H1 (cell line): ENCODE measurements around the gene KCNQ2. TPM values are rescaled to one million over a fixed set of nuclear protein-coding genes. Genes with fewer than 3 reads are reported as not detected.

ENCODE experiments used
- CTCF ChIA-PET: fragments of 300-600 bp; sonication (Branson Sonifier 250); formaldehyde crosslinking; loops from one replicate; lab custom pipeline; 2021; ENCODE audit not compliant: partially characterized antibody; lab: Charles Lee
- POLR2A ChIA-PET: fragments of 300-600 bp; sonication (Branson Sonifier 250); formaldehyde crosslinking; loops from one replicate; lab custom pipeline; 2021; ENCODE audit warnings: inconsistent platforms; ENCODE audit not compliant: partially characterized antibody; lab: Charles Lee
- DNase-seq, 2 experiments: peaks; one replicate each; pipeline versions ENCODE4 v3.0.0 to v3.0.0-alpha.2; 2010 to 2022; ENCODE audit warnings: low spot score in 2 of 2, low read depth in 1 of 2, mixed read lengths in 1 of 2
- FAIRE-seq: peaks from 2 replicates; lab custom pipeline; 2011; peaks lifted over from hg19 to GRCh38; lab: Jason Lieb, UNC
- H2AFZ ChIP-seq: 2 replicates; pipeline ENCODE4 v1.8.1; 2012; ENCODE audit warnings: low read length, inconsistent platforms
- H2AK5ac ChIP-seq: 2 replicates; pipeline ENCODE4 v1.6.1; 2013; ENCODE audit warnings: low read depth, low read length
- H2BK120ac ChIP-seq: replicated peaks from 2 replicates; pipeline ENCODE3; 2013; ENCODE audit warnings: low read depth, low read length, inconsistent platforms
- H2BK12ac ChIP-seq: 2 replicates; pipeline ENCODE4 v1.6.1; 2013; ENCODE audit warnings: low read depth, low read length
- H2BK15ac ChIP-seq: 2 replicates; pipeline ENCODE4 v1.6.1; 2013; ENCODE audit warnings: low read length
- H2BK20ac ChIP-seq: 2 replicates; pipeline ENCODE4 v1.6.1; 2013; ENCODE audit warnings: low read length
- H2BK5ac ChIP-seq: 2 replicates; pipeline ENCODE4 v1.6.1; 2013; ENCODE audit warnings: low read depth, low read length
- H3K14ac ChIP-seq: 2 replicates; pipeline ENCODE4 v1.6.1; 2013; ENCODE audit warnings: inconsistent platforms; ENCODE audit not compliant: insufficient read length
- H3K18ac ChIP-seq: 2 replicates; pipeline ENCODE4 v1.6.1; 2013; ENCODE audit warnings: low read length; ENCODE audit errors: extremely low read depth
- H3K23ac ChIP-seq: 2 replicates; pipeline ENCODE4 v1.6.1; 2013; ENCODE audit warnings: inconsistent platforms; ENCODE audit not compliant: insufficient read length
- H3K23me2 ChIP-seq: 2 replicates; pipeline ENCODE4 v1.6.1; 2013; ENCODE audit warnings: low read depth, low read length
- H3K27ac ChIP-seq: 2 replicates; pipeline ENCODE4 v1.6.1; 2011; ENCODE audit warnings: low read depth, low read length, inconsistent platforms
- H3K27me3 ChIP-seq, 4 experiments: replicated peaks in 1 of 4; 1 replicate in 1 of 4; 2 replicates in 3 of 4; pipeline versions ENCODE4 v1.6.1 to v1.8.1; 2011 to 2013; ENCODE audit warnings: low read length in 3 of 4, mild to moderate bottlenecking in 3 of 4, inconsistent platforms in 2 of 4, mixed read lengths in 2 of 4, moderate library complexity in 1 of 4; ENCODE audit not compliant: control insufficient read depth in 3 of 4, insufficient read depth in 3 of 4; ENCODE audit errors: extremely low read depth in 1 of 4
- H3K36me3 ChIP-seq, 4 experiments: 2 replicates each; pipeline versions ENCODE4 v1.6.1 to v1.8.1; 2011 to 2013; ENCODE audit warnings: mild to moderate bottlenecking in 4 of 4, low read length in 3 of 4, moderate library complexity in 2 of 4, control low read depth in 1 of 4, inconsistent platforms in 1 of 4; ENCODE audit not compliant: insufficient read depth in 4 of 4, control insufficient read depth in 2 of 4
- H3K4ac ChIP-seq: replicated peaks from 2 replicates; pipeline ENCODE3; 2013; ENCODE audit warnings: low read length, low read depth, mixed read lengths, inconsistent platforms; ENCODE audit not compliant: insufficient read length
- H3K4me1 ChIP-seq, 4 experiments: replicated peaks in 1 of 4; 1 replicate in 1 of 4; 2 replicates in 3 of 4; pipeline versions ENCODE4 v1.6.1 to v1.8.1; 2011 to 2013; ENCODE audit warnings: low read length in 3 of 4, inconsistent platforms in 2 of 4, mixed read lengths in 1 of 4; ENCODE audit not compliant: insufficient read depth in 4 of 4, control insufficient read depth in 3 of 4
- H3K4me2 ChIP-seq, 2 experiments: 2 replicates each; pipeline versions ENCODE4 v1.6.1 to v1.8.1; 2011 to 2013; ENCODE audit warnings: low read depth in 2 of 2, low read length in 2 of 2, control low read depth in 1 of 2, inconsistent platforms in 1 of 2, mild to moderate bottlenecking in 1 of 2; ENCODE audit not compliant: insufficient read depth in 1 of 2
- H3K4me3 ChIP-seq, 4 experiments: fragments of 200-600, 300-600 bp in 1 of 4; sonication (generic), shearing (Covaris generic), sonication (Bioruptor Twin) in 1 of 4; 2 replicates each; pipeline versions ENCODE4 v1.5.1 to v1.8.1; 2011 to 2016; ENCODE audit warnings: low read length in 4 of 4, low read depth in 3 of 4, control low read depth in 2 of 4, inconsistent platforms in 2 of 4, mild to moderate bottlenecking in 2 of 4, mixed read lengths in 1 of 4, moderate library complexity in 1 of 4; ENCODE audit not compliant: insufficient read depth in 2 of 4; ENCODE audit errors: extremely low read depth in 1 of 4
- H3K56ac ChIP-seq: replicated peaks from 2 replicates; pipeline ENCODE3; 2013; ENCODE audit warnings: low read depth, mild to moderate bottlenecking, mixed read lengths, low read length, inconsistent platforms; ENCODE audit not compliant: insufficient read length
- H3K79me1 ChIP-seq: 2 replicates; pipeline ENCODE4 v1.6.1; 2013; ENCODE audit warnings: low read depth, low read length, control low read depth
- H3K79me2 ChIP-seq, 2 experiments: 2 replicates each; pipeline versions ENCODE4 v1.6.1 to v1.8.1; 2012 to 2013; ENCODE audit warnings: low read length in 2 of 2, mild to moderate bottlenecking in 2 of 2, inconsistent platforms in 1 of 2; ENCODE audit not compliant: insufficient read depth in 2 of 2, control insufficient read depth in 1 of 2
- H3K9ac ChIP-seq, 4 experiments: replicated peaks in 1 of 4; 1 replicate in 1 of 4; 2 replicates in 3 of 4; pipeline versions ENCODE4 v1.6.1 to v1.8.1; 2011 to 2013; ENCODE audit warnings: low read depth in 3 of 4, low read length in 3 of 4, control low read depth in 2 of 4, mild to moderate bottlenecking in 2 of 4, moderate library complexity in 2 of 4, inconsistent platforms in 1 of 4; ENCODE audit errors: extremely low read depth in 1 of 4
- H3K9me3 ChIP-seq, 2 experiments: 2 replicates each; pipeline versions ENCODE4 v1.6.1 to v1.8.1; 2012 to 2013; ENCODE audit warnings: mild to moderate bottlenecking in 2 of 2, moderate library complexity in 2 of 2, control low read depth in 1 of 2, inconsistent platforms in 1 of 2, low read depth in 1 of 2, low read length in 1 of 2, mixed read lengths in 1 of 2; ENCODE audit not compliant: insufficient read depth in 2 of 2
- H4K20me1 ChIP-seq, 2 experiments: replicated peaks in 1 of 2; 2 replicates each; pipeline versions ENCODE3 to v1.8.1; 2011 to 2013; ENCODE audit warnings: inconsistent platforms in 2 of 2, low read length in 2 of 2, mild to moderate bottlenecking in 1 of 2; ENCODE audit not compliant: insufficient read depth in 2 of 2, control insufficient read depth in 1 of 2
- H4K5ac ChIP-seq: 2 replicates; pipeline ENCODE4 v1.6.1; 2013; ENCODE audit warnings: low read length, low read depth, mixed read lengths, inconsistent platforms; ENCODE audit not compliant: insufficient read length
- H4K8ac ChIP-seq: 2 replicates; pipeline ENCODE4 v1.8.0; 2013; ENCODE audit warnings: mild to moderate bottlenecking, moderate library complexity, low read length, inconsistent platforms; ENCODE audit not compliant: insufficient read depth; ENCODE audit errors: extremely low read depth
- H4K91ac ChIP-seq: replicated peaks from 2 replicates; pipeline ENCODE3; 2013; ENCODE audit warnings: low read length, mixed read lengths, inconsistent platforms; ENCODE audit not compliant: insufficient read length
- BACH1 ChIP-seq: IDR thresholded peaks from 2 replicates; pipeline ENCODE4 v1.6.1; 2012; ENCODE audit warnings: low read length, improper control_type of control experiment
- CTBP2 ChIP-seq: IDR thresholded peaks from 2 replicates; pipeline ENCODE4 v1.7.0; 2011; ENCODE audit warnings: borderline replicate concordance, mild to moderate bottlenecking, moderate library complexity, mixed read lengths, low read length; ENCODE audit not compliant: insufficient read depth, insufficient read length
- EZH2 ChIP-seq: fragments of 200-600 bp; sonication (generic); IDR thresholded peaks from 2 replicates; pipeline ENCODE4 v1.7.1; 2012; ENCODE audit warnings: low read depth, mild to moderate bottlenecking, moderate library complexity, low read length, inconsistent platforms; ENCODE audit not compliant: severe bottlenecking
- MAFK ChIP-seq: IDR thresholded peaks from 2 replicates; pipeline ENCODE4 v1.6.1; 2012; ENCODE audit warnings: low read depth, mild to moderate bottlenecking, improper control_type of control experiment, low read length
- PHF8 ChIP-seq: fragments of 200-600 bp; sonication (generic); conservative IDR thresholded peaks from 2 replicates; pipeline ENCODE4 v1.7.1; 2012; ENCODE audit warnings: low read depth, mild to moderate bottlenecking, inconsistent platforms, low read length, moderate library complexity
- POU5F1 ChIP-seq: IDR thresholded peaks from 2 replicates; pipeline ENCODE4 v1.6.1; 2011; ENCODE audit warnings: low read depth, mild to moderate bottlenecking, low read length, moderate library complexity
- RBBP5 ChIP-seq: IDR thresholded peaks from 2 replicates; pipeline ENCODE4 v1.7.1; 2012; ENCODE audit warnings: low read depth, mild to moderate bottlenecking, inconsistent platforms, low read length, moderate library complexity, borderline replicate concordance
- RXRA ChIP-seq: IDR thresholded peaks from 2 replicates; pipeline ENCODE4 v1.6.1; 2011; ENCODE audit warnings: low read depth, mild to moderate bottlenecking, low read length, moderate library complexity; ENCODE audit not compliant: insufficient read depth
- SP2 ChIP-seq: IDR thresholded peaks from 2 replicates; pipeline ENCODE4 v1.6.1; 2012; ENCODE audit warnings: mild to moderate bottlenecking, low read length, inconsistent platforms
- TAF7 ChIP-seq: optimal IDR thresholded peaks from 2 replicates; pipeline ENCODE3; 2011; ENCODE audit warnings: low read depth, mild to moderate bottlenecking, inconsistent platforms, low read length, moderate library complexity, borderline replicate concordance
- TCF12 ChIP-seq: IDR thresholded peaks from 2 replicates; pipeline ENCODE4 v1.6.1; 2011; ENCODE audit warnings: low read depth, mild to moderate bottlenecking, low read length
- TEAD4 ChIP-seq: IDR thresholded peaks from 2 replicates; pipeline ENCODE4 v1.6.1; 2012; ENCODE audit warnings: low read depth, low read length, inconsistent platforms, mixed read lengths
- WGBS, 2 experiments: shearing (Covaris generic) in 1 of 2; methylation state at CpG; one replicate each; pipeline versions ENCODE4 v1.1.6 to v1.1.7; 2013 to 2015; ENCODE audit warnings: low lambda C conversion rate in 2 of 2, mixed read lengths in 2 of 2, inconsistent platforms in 1 of 2, low coverage in 1 of 2, missing lambda C conversion rate in 1 of 2; ENCODE audit not compliant: insufficient replicate concordance in 2 of 2, insufficient coverage in 1 of 2, insufficient read length in 1 of 2; ENCODE audit errors: extremely low coverage in 1 of 2, missing lambda C conversion rate in 1 of 2; 5-methylcytosine and 5-hydroxymethylcytosine counted together
- polyA plus RNA-seq, 7 experiments: library from polyadenylated mRNA; depleted of rRNA in 3 of 7; stranded (reverse) in 5 of 7; unstranded in 2 of 7; fragments of >200 nt in 5 of 7; fragments of 200-250 nt in 2 of 7; gene quantifications; 1 replicate in 5 of 7; 2 replicates in 1 of 7; 4 replicates in 1 of 7; pipeline versions ENCODE4 v1.2.1 to v1.2.3, GENCODE V29; 2011 to 2013; ENCODE audit warnings: missing spikeins in 2 of 7, mixed read lengths in 2 of 7
- total RNA-seq: library from RNA; stranded (reverse); fragmentation: NEBNext Ultra II Directional; extraction: Animal tissue kit (Norgen Biotek cat#: 25700); gene quantifications from 2 replicates; pipeline ENCODE4 v1.2.1, GENCODE V29; 2021

Gene KCNQ2
- total and polyA plus RNA-seq, 2 of the 8 experiments (the other 6 are each of a cell fraction or from before 2014, with no cell fraction given) = 82.6 to 243 TPM

GRCh38 chr20:63415647-63416391 is 56.6 kb downstream of the KCNQ2 start:
- Histone ChIP-seq H3K56ac (no peak overlapping the region), H4K8ac (no peak overlapping the region), H3K23me2 (no peaks in the 10 kb centered on the region), H3K4ac (no peak overlapping the region), H2BK12ac (no peak overlapping the region), H2BK20ac (no peak overlapping the region), H3K9ac (no peak overlapping the region), H3K4me2 (no peak overlapping the region), H2AFZ (no peak overlapping the region), H3K79me1 (no peaks in the 10 kb centered on the region), H2BK15ac (no peak overlapping the region), H3K9me3 (no peaks in the 10 kb centered on the region), H3K18ac (no peak overlapping the region), H3K4me3 (no peak overlapping the region), H2BK120ac (no peak overlapping the region), H3K23ac (no peak overlapping the region), H4K91ac (no peak overlapping the region), H3K79me2 (no peaks in the 10 kb centered on the region), H2AK5ac (no peak overlapping the region), H4K5ac (no peak overlapping the region), H4K20me1 (no peaks in the 10 kb centered on the region), H3K27ac (no peak overlapping the region), H3K36me3 (no peaks in the 10 kb centered on the region), H3K4me1 (peaks cover 0 to 11% (median 1%) of the 10 kb centered on the region in 4 experiments; a peak in 5 of 7 replicates), H3K14ac (no peak overlapping the region), H3K27me3 (no peaks in the 10 kb centered on the region; a peak in 1 of 7 replicates), H2BK5ac (no peak overlapping the region)
- FAIRE-seq (no peak), DNase-seq (no peak)
- WGBS, 2 experiments = 87% methylated on average over 16 of the region's 32 CpGs; no CpG with 5 or more reads in 1 of the 2 experiments
- POLR2A ChIA-PET = interaction anchor here (0.5 kb wide), 1 partner anchor 93 kb away, joined by 4 read pairs; no protein-coding TSS in a partner anchor
- CTCF ChIA-PET = interaction anchor here (1.1 kb wide), 1 partner anchor 26 kb away, joined by 3 read pairs; no protein-coding TSS in a partner anchor
- no peak for TF ChIP-seq TAF7
- no peak for TF ChIP-seq PHF8
- no peak for TF ChIP-seq RXRA
- no peak for TF ChIP-seq EZH2
- TF ChIP-seq TCF12 = no peak
- no peak for TF ChIP-seq MAFK
- TF ChIP-seq TEAD4 = no peak
- TF ChIP-seq SP2 = no peak
- no peak for TF ChIP-seq BACH1
- no peak for TF ChIP-seq POU5F1
- no peak for TF ChIP-seq RBBP5
- TF ChIP-seq CTBP2 = no peak
